Coronary artery (tissue), 2 donors: Measurements from ENCODE around the gene SERGEF.

Experiments
- DNase-seq: peaks from one replicate; pipeline ENCODE4 v3.0.0-alpha.2; 2017; ENCODE audit warnings: low spot score
- H3K27ac ChIP-seq, 2 donors: fragments of 200-600 bp; sonication (generic); one replicate each; pipeline ENCODE4 v1.5.1; 2016 to 2019
- H3K4me3 ChIP-seq: fragments of 200-600 bp; sonication (generic); 2 replicates; pipeline ENCODE4 v1.5.1; 2016; ENCODE audit warnings: mild to moderate bottlenecking, moderate library complexity
- CTCF ChIP-seq: fragments of 200-600 bp; sonication (generic); IDR thresholded peaks from one replicate; pipeline ENCODE4 v1.5.1; 2019; ENCODE audit warnings: antibody characterized with exemption

SERGEF gene

GRCh38 chr11:17976651-17977050 is 36.2 kb downstream of the SERGEF start:
- Histone ChIP-seq H3K4me3 (no peak overlapping the region), H3K27ac (no peak overlapping the region)
- TF ChIP-seq CTCF, result no peak
- DNase-seq, result no peak

GRCh38 chr11:17974246-17974645 is 38.6 kb downstream of the SERGEF start:
- TF ChIP-seq CTCF, result no peak
- H3K27ac ChIP-seq, result no peak overlapping the region
- no peak overlapping the region for H3K4me3 ChIP-seq
- no peak for DNase-seq

- Histone ChIP-seq H3K27ac (no peak overlapping the region), H3K4me3 (no peak overlapping the region)
- DNase-seq, result no peak
- TF ChIP-seq CTCF, result no peak
Observed at GRCh38 chr11:17972987-17973386, 39.9 kb downstream of the SERGEF start.

GRCh38 chr11:17968206-17968605 is 44.6 kb downstream of the SERGEF start:
- TF ChIP-seq CTCF, result no peak
- no peak overlapping the region for H3K27ac ChIP-seq
- H3K4me3 ChIP-seq, result no peak overlapping the region
- DNase-seq, result no peak

- DNase-seq, result no peak
- no peak overlapping the region for H3K4me3 ChIP-seq
- no peak for TF ChIP-seq CTCF
- no peak overlapping the region for H3K27ac ChIP-seq
Observed at GRCh38 chr11:17967661-17968060, 45.2 kb downstream of the SERGEF start.

- TF ChIP-seq CTCF, result no peak
- DNase-seq, result no peak
- no peak overlapping the region for H3K27ac ChIP-seq
- no peak overlapping the region for H3K4me3 ChIP-seq
Observed at GRCh38 chr11:17960091-17960490, 52.8 kb downstream of the SERGEF start.

GRCh38 chr11:17958446-17958845 is 54.4 kb downstream of the SERGEF start:
- no peak for TF ChIP-seq CTCF
- no peak overlapping the region for H3K4me3 ChIP-seq
- DNase-seq, result no peak
- H3K27ac ChIP-seq, result no peak overlapping the region
